HUDEP-2 (cell line): Measurements from ENCODE around the gene CD47.

ENCODE experiments used
- DNase-seq, 76 experiments: peaks; one replicate each; lab custom pipeline; 2025; ENCODE audit not compliant: unreplicated experiment in 76 of 76; lab: John Stamatoyannopoulos, UW

CD47 gene

GRCh38 chr3:108118038-108118768, 27.4 kb upstream of the CD47 start:
- DNase-seq, result no peak

- peak in 7 of 76 experiments; percentile 16 to 43 (median 27) for DNase-seq
Measured at GRCh38 chr3:108117241-108117775, 26.5 kb upstream of the CD47 start.

- DNase-seq, result no peak
Measured at GRCh38 chr3:108114423-108115065, 23.7 kb upstream of the CD47 start.

- DNase-seq, result no peak
Measured at GRCh38 chr3:108113975-108114374, 23.1 kb upstream of the CD47 start.

GRCh38 chr3:108110934-108111333, 20.1 kb upstream of the CD47 start:
- DNase-seq, result no peak

- DNase-seq, result no peak
Measured at GRCh38 chr3:108108416-108108815, 17.6 kb upstream of the CD47 start.

GRCh38 chr3:108106449-108106848, 15.6 kb upstream of the CD47 start:
- DNase-seq, result no peak

GRCh38 chr3:108106031-108106430, 15.2 kb upstream of the CD47 start:
- DNase-seq, result no peak

GRCh38 chr3:108103886-108104797, 13.3 kb upstream of the CD47 start:
- peak in 75 of 76 experiments; percentile 39 to 97 (median 91) for DNase-seq

- peak in 2 of 76 experiments; percentile 18 to 21 for DNase-seq
Measured at GRCh38 chr3:108103040-108103751, 12.4 kb upstream of the CD47 start.

- DNase-seq, result no peak
Measured at GRCh38 chr3:108102420-108103039, 11.7 kb upstream of the CD47 start.

GRCh38 chr3:108100906-108101660, 10.3 kb upstream of the CD47 start:
- DNase-seq, result no peak

- peak in 68 of 76 experiments; percentile 5 to 81 (median 52) for DNase-seq
Measured at GRCh38 chr3:108099679-108100428, 9.0 kb upstream of the CD47 start.

- DNase-seq, result peak in 7 of 76 experiments; percentile 10 to 44 (median 19)
Measured at GRCh38 chr3:108099244-108099643, 8.4 kb upstream of the CD47 start.

GRCh38 chr3:108098003-108098370, 7.2 kb upstream of the CD47 start:
- no peak for DNase-seq

GRCh38 chr3:108097322-108098002, 6.6 kb upstream of the CD47 start:
- DNase-seq, result no peak

GRCh38 chr3:108096532-108097321, 5.9 kb upstream of the CD47 start:
- DNase-seq, result no peak
